CD4-positive, CD25-positive, alpha-beta regulatory T cell (primary cell): ENCODE measurements around the gene ZFPM1. TPM values are rescaled to one million over a fixed set of nuclear protein-coding genes. Genes with fewer than 3 reads are reported as not detected.

Experiments used
- ATAC-seq, 2 donors: fragments of 150-1000 bp; cut with Tn5 transposase; one replicate each; pipeline ENCODE4 v1.10.0; 2021; ENCODE audit warnings: low read depth in 2 of 2, moderate number of reproducible peaks in 2 of 2, moderate library complexity in 1 of 2
- DNase-seq, 3 donors: peaks; one replicate each; pipeline versions ENCODE4 v3.0.0 to v3.0.0-alpha.2; 2012 to 2022; ENCODE audit warnings: mixed read lengths in 1 of 3
- H3K27ac ChIP-seq: one replicate; pipeline ENCODE4 v1.7.0; 2013; ENCODE audit warnings: mild to moderate bottlenecking, low read length; ENCODE audit not compliant: insufficient read depth, poor library complexity, severe bottlenecking
- H3K27me3 ChIP-seq: one replicate; pipeline ENCODE4 v1.7.0; 2013; ENCODE audit warnings: low read length; ENCODE audit not compliant: control insufficient read depth, insufficient read depth
- H3K36me3 ChIP-seq: one replicate; pipeline ENCODE4 v1.7.0; 2013; ENCODE audit warnings: mild to moderate bottlenecking, low read length, moderate library complexity; ENCODE audit not compliant: control insufficient read depth, insufficient read depth
- H3K4me1 ChIP-seq: 2 replicates; pipeline ENCODE4 v1.7.0; 2013; ENCODE audit warnings: mild to moderate bottlenecking, low read length; ENCODE audit not compliant: insufficient read depth, control insufficient read depth, poor library complexity, severe bottlenecking
- H3K4me3 ChIP-seq: one replicate; pipeline ENCODE4 v1.7.0; 2013; ENCODE audit warnings: low read depth, mild to moderate bottlenecking, low read length, moderate library complexity
- H3K9me3 ChIP-seq, 2 experiments: 1 replicate in 1 of 2; 2 replicates in 1 of 2; pipeline ENCODE4 v1.7.0; 2013; ENCODE audit warnings: low read length in 2 of 2, mild to moderate bottlenecking in 1 of 2, moderate library complexity in 1 of 2; ENCODE audit not compliant: control insufficient read depth in 2 of 2
- H3K27ac Mint-ChIP-seq, 3 donors: one replicate each; pipeline ENCODE4 v1.8.0; 2020 to 2022; ENCODE audit warnings: mild to moderate bottlenecking in 3 of 3, mixed read lengths in 3 of 3, moderate library complexity in 2 of 3
- H3K27me3 Mint-ChIP-seq: one replicate; pipeline ENCODE4 v1.8.0; 2022; ENCODE audit warnings: mild to moderate bottlenecking, mixed read lengths
- H3K36me3 Mint-ChIP-seq: one replicate; pipeline ENCODE4 v1.8.0; 2020; ENCODE audit warnings: mixed read lengths
- H3K4me1 Mint-ChIP-seq, 4 donors: one replicate each; pipeline ENCODE4 v1.8.0; 2020 to 2022; ENCODE audit warnings: mixed read lengths in 4 of 4, mild to moderate bottlenecking in 1 of 4
- H3K4me3 Mint-ChIP-seq, 4 donors: one replicate each; pipeline ENCODE4 v1.8.0; 2020 to 2022; ENCODE audit warnings: mild to moderate bottlenecking in 4 of 4, mixed read lengths in 4 of 4, moderate library complexity in 3 of 4
- H3K9me3 Mint-ChIP-seq, 7 donors: one replicate each; pipeline ENCODE4 v1.8.0; 2020 to 2022; ENCODE audit warnings: mixed read lengths in 7 of 7, mild to moderate bottlenecking in 3 of 7, moderate library complexity in 2 of 7
- polyA plus RNA-seq, 4 donors: library from polyadenylated mRNA; unstranded; fragments of 300-500 nt; fragmentation: Illumina TruSeq; gene quantifications; one replicate each; pipeline ENCODE4 v1.2.3, GENCODE V29; 2021
- total RNA-seq: library from RNA; stranded (reverse); gene quantifications from one replicate; pipeline ENCODE4 v1.2.3, GENCODE V29; 2022

The ZFPM1 gene
- total and polyA plus RNA-seq, 5 donors from 2014 or later, result 0.07 to 30.2 (median 0.16) TPM

DNA sequence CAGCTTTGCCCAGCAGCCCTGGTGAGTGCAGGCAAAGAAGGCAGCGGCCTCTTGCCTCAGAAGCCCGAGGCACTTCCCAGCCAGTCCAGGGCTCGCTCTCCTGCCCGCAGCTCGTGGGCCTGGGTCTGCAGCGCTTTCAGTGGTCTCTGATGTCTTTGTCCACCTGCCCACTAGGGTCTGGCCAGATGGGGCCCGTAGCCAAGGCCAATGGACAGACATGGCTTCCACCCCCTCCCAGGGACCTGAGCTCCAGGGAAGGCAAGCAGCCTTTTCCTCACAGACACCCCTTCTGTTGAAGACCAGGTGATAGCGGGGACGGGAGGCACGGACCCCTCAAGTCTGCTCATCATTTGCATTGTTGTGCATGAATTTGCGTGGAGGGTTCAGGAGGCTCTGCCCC, 83.4 kb downstream of the ZFPM1 start:
- no peaks in the 10 kb centered on the region for H3K9me3 Mint-ChIP-seq
- Histone ChIP-seq H3K4me3 (no peak overlapping the region), H3K36me3 (no peaks in the 10 kb centered on the region), H3K9me3 (no peaks in the 10 kb centered on the region), H3K4me1 (peaks cover 10% of the 10 kb centered on the region), H3K27ac (no peak overlapping the region), H3K27me3 (no peaks in the 10 kb centered on the region)
- ATAC-seq (no peak), DNase-seq (no peak)
- no peaks in the 10 kb centered on the region for H3K36me3 Mint-ChIP-seq
- peaks cover 12% of the 10 kb centered on the region for H3K27me3 Mint-ChIP-seq
- no peak overlapping the region for H3K27ac Mint-ChIP-seq
- peaks cover 0 to 14% (median 7%) of the 10 kb centered on the region in 4 donors for H3K4me1 Mint-ChIP-seq
- peak overlapping the region; percentile 3 to 88 (median 64) for H3K4me3 Mint-ChIP-seq

DNA sequence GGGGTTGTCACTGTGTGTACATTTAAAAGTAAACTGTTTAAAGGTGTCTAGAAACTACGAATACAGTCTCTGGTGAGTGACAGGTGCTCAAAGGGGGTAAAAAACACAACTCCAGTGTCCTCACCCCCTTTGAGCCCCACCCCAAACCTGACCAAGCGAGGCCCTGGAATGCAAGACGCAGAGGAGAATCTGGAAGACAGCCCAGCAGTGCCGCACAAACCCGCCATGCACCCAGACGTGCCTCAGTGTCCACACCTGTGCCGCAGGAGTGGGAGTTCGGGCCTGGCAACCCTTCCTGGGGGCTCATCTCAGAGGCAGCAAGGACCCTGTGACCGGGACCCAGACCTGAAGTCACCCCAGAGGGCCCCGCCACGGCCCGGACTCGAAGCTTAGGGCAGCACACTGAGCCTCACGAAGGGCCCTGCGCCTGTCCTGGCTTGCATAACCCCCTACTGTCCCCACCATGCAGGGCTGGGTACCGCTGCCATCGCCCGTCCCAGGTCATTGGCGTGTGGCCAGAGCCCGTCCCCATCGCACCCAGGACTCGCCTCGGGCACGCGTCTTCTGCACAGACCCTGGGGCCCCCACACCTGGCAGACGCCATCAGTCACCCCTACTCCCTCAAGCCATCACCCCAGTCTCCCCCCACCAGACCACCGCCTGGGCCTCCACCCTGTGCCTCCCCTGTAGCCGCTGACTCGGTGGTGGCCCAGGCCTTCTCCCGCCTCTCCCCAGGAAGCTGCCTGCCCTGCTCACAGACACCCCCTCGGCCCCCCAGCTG, 84.1 kb downstream of the ZFPM1 start:
- H3K4me1 ChIP-seq, result peaks cover 10% of the 10 kb centered on the region
- no peak overlapping the region for H3K4me3 ChIP-seq
- H3K9me3 Mint-ChIP-seq, result no peaks in the 10 kb centered on the region
- no peak overlapping the region for H3K27ac ChIP-seq
- no peaks in the 10 kb centered on the region for H3K36me3 ChIP-seq
- ATAC-seq, result no peak
- H3K4me1 Mint-ChIP-seq, result peaks cover 0 to 14% (median 7%) of the 10 kb centered on the region in 4 donors
- H3K4me3 Mint-ChIP-seq, result peak overlapping the region in 2 of 4 donors; percentile 61 to 88
- no peaks in the 10 kb centered on the region for H3K9me3 ChIP-seq
- H3K27ac Mint-ChIP-seq, result peak overlapping the region in 1 of 3 donors; percentile 5
- H3K27me3 ChIP-seq, result no peaks in the 10 kb centered on the region
- no peaks in the 10 kb centered on the region for H3K36me3 Mint-ChIP-seq
- no peak for DNase-seq
- peaks cover 13% of the 10 kb centered on the region for H3K27me3 Mint-ChIP-seq

DNA sequence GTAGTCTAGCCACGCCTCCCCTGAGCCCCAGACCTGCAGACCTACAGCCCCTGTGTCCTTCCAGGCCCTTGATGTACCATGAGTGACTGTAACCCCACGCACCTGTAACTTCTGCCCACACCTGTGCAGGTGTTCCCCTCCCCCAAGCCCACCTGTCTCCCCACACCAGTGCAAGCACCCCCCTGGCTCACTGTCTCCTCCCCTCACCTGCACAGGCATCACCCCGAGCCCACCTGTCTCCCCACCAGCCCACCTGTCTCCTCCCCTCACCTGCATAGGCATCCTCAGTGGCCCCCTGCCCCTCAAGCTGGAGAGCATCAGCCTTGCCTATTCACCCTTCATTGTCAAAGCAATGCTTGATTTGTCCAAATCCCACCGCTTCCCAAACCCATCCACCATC, 84.8 kb downstream of the ZFPM1 start:
- Mint-ChIP-seq H3K27ac (peak overlapping the region in 1 of 3 donors; percentile 69), H3K9me3 (peaks cover 0 to 4% (median 0%) of the 10 kb centered on the region in 7 donors), H3K4me1 (peaks cover 0 to 14% (median 7%) of the 10 kb centered on the region in 4 donors), H3K27me3 (peaks cover 18% of the 10 kb centered on the region), H3K4me3 (peak overlapping the region in 2 of 4 donors; percentile 16 to 61), H3K36me3 (no peaks in the 10 kb centered on the region)
- Histone ChIP-seq H3K36me3 (no peaks in the 10 kb centered on the region), H3K27me3 (no peaks in the 10 kb centered on the region), H3K4me1 (peaks cover 10% of the 10 kb centered on the region), H3K27ac (no peak overlapping the region), H3K9me3 (peaks cover 3 to 7% of the 10 kb centered on the region in 2 experiments), H3K4me3 (no peak overlapping the region)
- ATAC-seq (no peak), DNase-seq (no peak)

DNA sequence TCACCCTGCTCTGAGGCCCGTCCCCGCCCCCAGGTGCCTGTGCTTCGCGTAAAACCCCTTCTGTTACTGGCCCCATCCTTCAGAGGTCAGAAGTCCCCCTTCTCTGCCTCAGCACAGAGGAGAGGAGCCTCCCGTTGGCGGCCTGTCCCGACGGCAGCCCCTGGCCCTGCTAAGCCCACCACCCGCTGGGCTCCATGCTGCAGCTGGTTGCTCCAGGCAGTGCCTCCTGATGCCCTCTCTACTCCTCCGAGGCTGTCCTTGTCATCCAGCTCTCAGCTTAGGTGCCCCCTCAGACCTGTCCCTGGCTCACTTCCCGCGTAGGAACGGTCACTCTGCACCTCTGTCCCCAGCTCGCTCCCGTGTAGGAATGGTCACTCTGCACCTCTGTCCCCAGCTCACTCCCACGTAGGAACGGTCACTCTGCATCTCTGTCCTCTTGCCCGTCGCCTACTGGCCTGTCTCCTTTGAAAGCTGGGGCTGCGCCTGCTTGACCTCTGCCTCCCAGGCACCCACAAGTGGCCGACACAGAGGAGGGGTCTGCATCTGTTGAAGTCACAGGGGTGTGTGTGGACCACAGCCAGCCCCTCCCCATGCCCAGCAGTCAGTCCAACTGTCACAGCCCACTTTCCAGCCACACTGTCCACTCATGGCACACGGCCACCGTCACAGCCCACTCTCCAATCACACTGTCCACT, 85.4 kb downstream of the ZFPM1 start:
- DNase-seq (no peak), ATAC-seq (no peak)
- peaks cover 4% of the 10 kb centered on the region for H3K36me3 Mint-ChIP-seq
- peaks cover 22% of the 10 kb centered on the region for H3K27me3 Mint-ChIP-seq
- no peaks in the 10 kb centered on the region for H3K27me3 ChIP-seq
- H3K36me3 ChIP-seq, result no peaks in the 10 kb centered on the region
- peaks cover 0 to 14% (median 7%) of the 10 kb centered on the region in 4 donors for H3K4me1 Mint-ChIP-seq
- H3K27ac ChIP-seq, result no peak overlapping the region
- peak overlapping the region in 1 of 4 donors; percentile 58 for H3K4me3 Mint-ChIP-seq
- no peak overlapping the region for H3K4me3 ChIP-seq
- peaks cover 7 to 13% of the 10 kb centered on the region in 2 experiments for H3K9me3 ChIP-seq
- peak overlapping the region in 1 of 3 donors; percentile 88 for H3K27ac Mint-ChIP-seq
- peaks cover 10% of the 10 kb centered on the region for H3K4me1 ChIP-seq
- H3K9me3 Mint-ChIP-seq, result peaks cover 0 to 10% (median 1%) of the 10 kb centered on the region in 7 donors

DNA sequence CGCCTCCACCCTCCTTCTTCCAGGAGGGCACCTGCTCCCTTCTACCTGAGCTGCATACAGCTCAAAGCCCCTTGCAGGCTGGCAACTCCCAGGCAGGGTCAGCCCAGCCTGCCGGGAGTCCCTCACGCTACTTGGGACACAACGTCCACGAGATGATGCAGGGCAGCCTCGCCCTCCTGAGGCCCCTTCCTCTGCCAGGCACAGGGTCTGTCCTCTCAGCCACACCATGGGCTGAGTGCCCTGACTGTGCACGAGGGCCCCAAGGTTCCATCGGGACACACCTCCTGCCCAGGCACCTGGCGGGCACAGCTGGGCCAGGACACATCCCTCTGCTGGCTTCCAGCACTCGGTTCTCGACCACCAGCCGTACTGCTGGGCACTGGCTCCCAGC, 86.2 kb downstream of the ZFPM1 start:
- peaks cover 22% of the 10 kb centered on the region for H3K27me3 Mint-ChIP-seq
- H3K27me3 ChIP-seq, result no peaks in the 10 kb centered on the region
- H3K4me1 ChIP-seq, result peaks cover 10% of the 10 kb centered on the region
- H3K27ac ChIP-seq, result no peak overlapping the region
- H3K4me3 ChIP-seq, result no peak overlapping the region
- H3K27ac Mint-ChIP-seq, result no peak overlapping the region
- ATAC-seq (no peak), DNase-seq (no peak)
- peaks cover 0 to 15% (median 5%) of the 10 kb centered on the region in 7 donors for H3K9me3 Mint-ChIP-seq
- peaks cover 8 to 19% of the 10 kb centered on the region in 2 experiments for H3K9me3 ChIP-seq
- H3K4me3 Mint-ChIP-seq, result no peak overlapping the region
- H3K36me3 Mint-ChIP-seq, result peaks cover 7% of the 10 kb centered on the region
- no peaks in the 10 kb centered on the region for H3K36me3 ChIP-seq
- peaks cover 0 to 14% (median 8%) of the 10 kb centered on the region in 4 donors for H3K4me1 Mint-ChIP-seq

DNA sequence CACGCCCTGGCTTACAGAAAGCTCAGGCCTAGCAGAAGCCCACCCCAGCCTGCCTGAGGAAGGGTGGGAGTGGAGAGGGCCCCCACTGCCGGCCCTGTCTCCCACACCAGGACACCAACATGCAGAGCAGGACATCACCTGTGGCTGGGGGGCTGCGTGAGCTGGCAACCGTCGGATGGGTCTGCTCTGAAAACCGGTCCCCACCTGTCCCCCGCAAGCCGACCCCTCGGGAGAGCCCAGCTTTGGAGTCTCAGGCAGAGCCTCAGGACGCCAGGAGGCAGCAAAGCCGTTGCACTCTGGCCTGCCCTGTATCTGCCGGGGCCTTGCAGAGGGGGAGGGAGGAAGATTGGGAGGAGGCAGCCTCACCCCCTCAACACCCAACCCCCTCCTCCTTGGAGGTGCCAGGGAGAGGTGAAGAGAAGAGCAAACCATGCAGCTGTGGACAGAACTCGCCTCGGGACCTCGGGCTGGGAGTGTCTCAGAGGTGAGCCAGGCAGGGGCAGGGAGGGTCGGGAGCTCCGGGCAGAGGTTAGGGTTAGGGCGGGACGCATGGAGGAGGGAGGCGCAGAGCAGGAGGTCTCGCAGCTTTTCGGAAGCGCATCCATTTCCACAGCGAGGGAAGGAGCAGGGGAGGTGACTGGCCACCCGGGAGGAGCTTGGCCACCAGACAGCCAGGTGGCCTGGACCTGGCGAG, 86.7 kb downstream of the ZFPM1 start:
- ATAC-seq (no peak), DNase-seq (no peak)
- Histone ChIP-seq H3K9me3 (peaks cover 8 to 20% of the 10 kb centered on the region in 2 experiments), H3K27me3 (no peaks in the 10 kb centered on the region), H3K36me3 (no peaks in the 10 kb centered on the region), H3K4me3 (no peak overlapping the region), H3K27ac (no peak overlapping the region), H3K4me1 (peaks cover 9% of the 10 kb centered on the region)
- H3K4me3 Mint-ChIP-seq, result no peak overlapping the region
- peaks cover 0 to 14% (median 8%) of the 10 kb centered on the region in 4 donors for H3K4me1 Mint-ChIP-seq
- peaks cover 0 to 15% (median 5%) of the 10 kb centered on the region in 7 donors for H3K9me3 Mint-ChIP-seq
- H3K27ac Mint-ChIP-seq, result no peak overlapping the region
- peaks cover 7% of the 10 kb centered on the region for H3K36me3 Mint-ChIP-seq
- peaks cover 22% of the 10 kb centered on the region for H3K27me3 Mint-ChIP-seq

DNA sequence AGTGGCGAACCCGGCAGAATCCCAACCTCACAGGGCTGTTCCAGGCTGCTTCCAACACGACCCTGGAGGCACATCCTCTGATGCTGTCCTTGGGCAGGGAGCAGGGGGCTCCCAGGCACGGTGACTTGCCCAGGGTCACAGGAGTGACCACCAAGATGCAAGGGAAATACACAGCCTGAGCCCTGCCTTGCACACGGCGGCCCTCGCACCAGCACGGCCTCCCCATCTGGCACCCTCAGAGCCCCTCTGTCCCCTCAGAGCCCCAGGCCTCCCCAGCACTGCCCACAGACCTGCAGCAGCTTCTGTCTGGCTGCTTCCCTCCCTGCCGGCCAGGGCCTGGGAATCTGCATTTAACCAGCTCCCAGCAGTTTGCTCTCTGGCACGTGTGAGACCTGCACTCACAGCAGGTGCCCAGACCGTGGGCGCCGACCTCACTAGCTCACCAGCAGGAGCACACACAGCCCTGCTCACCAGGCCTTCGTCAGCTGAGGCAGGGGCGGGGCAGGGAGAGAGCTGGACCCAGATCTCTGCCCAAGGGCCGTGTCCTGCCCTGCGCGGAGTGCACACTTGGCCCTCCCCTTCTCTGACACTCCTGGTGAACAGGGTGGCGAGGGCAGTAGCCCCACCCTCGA, 87.4 kb downstream of the ZFPM1 start:
- no peaks in the 10 kb centered on the region for H3K36me3 ChIP-seq
- H3K9me3 ChIP-seq, result peaks cover 8 to 20% of the 10 kb centered on the region in 2 experiments
- no peak overlapping the region for H3K27ac ChIP-seq
- Mint-ChIP-seq H3K27ac (no peak overlapping the region), H3K36me3 (peaks cover 7% of the 10 kb centered on the region), H3K27me3 (peaks cover 22% of the 10 kb centered on the region), H3K4me1 (peaks cover 0 to 9% (median 7%) of the 10 kb centered on the region in 4 donors), H3K9me3 (peaks cover 0 to 15% (median 5%) of the 10 kb centered on the region in 7 donors), H3K4me3 (no peak overlapping the region)
- DNase-seq (no peak), ATAC-seq (no peak)
- no peak overlapping the region for H3K4me3 ChIP-seq
- no peaks in the 10 kb centered on the region for H3K27me3 ChIP-seq
- peaks cover 2% of the 10 kb centered on the region for H3K4me1 ChIP-seq
